Measurements from ENCODE around the gene P2RY12. TPM values are rescaled to one million over a fixed set of nuclear protein-coding genes. Genes with fewer than 3 reads are reported as not detected.

Gene P2RY12
- total and polyA plus RNA-seq, 2 experiments from 2014 or later = 0.22 TPM; not detected in 1

Other genes with a start within 250 kb of the P2RY12 start
- not detected in 2 replicates for gene GPR171, start 181.5 kb downstream of the P2RY12 start, total RNA-seq
- gene GPR171, start 181.5 kb downstream of the P2RY12 start, polyA plus RNA-seq = not detected in 2 replicates
- 0.12 and 0.56 TPM in 2 replicates for gene P2RY14, start 106.2 kb downstream of the P2RY12 start, total RNA-seq
- 0.15 and 1.4 TPM in 2 replicates for gene P2RY14, start 106.2 kb downstream of the P2RY12 start, polyA plus RNA-seq
- gene GPR87, start 67.9 kb downstream of the P2RY12 start, total RNA-seq = not detected in 2 replicates
- 0.67 TPM in 1 of 2 replicates, not detected in the other for gene GPR87, start 67.9 kb downstream of the P2RY12 start, polyA plus RNA-seq
- gene P2RY13, start 55.2 kb downstream of the P2RY12 start, total RNA-seq = not detected in 2 replicates
- 0.06 and 0.07 TPM in 2 replicates for gene P2RY13, start 55.2 kb downstream of the P2RY12 start, polyA plus RNA-seq
- gene IGSF10, start 76.3 kb upstream of the P2RY12 start, total RNA-seq = 0.18 and 0.33 TPM in 2 replicates
- 0.17 TPM in 1 of 2 replicates, not detected in the other for gene IGSF10, start 76.3 kb upstream of the P2RY12 start, polyA plus RNA-seq